ENCODE data around the gene HIVEP3. TPM values are rescaled to one million over a fixed set of nuclear protein-coding genes. Genes with fewer than 3 reads are reported as not detected.

HIVEP3 gene
- total and polyA plus RNA-seq, 11 donors, result 3.2 to 11.9 (median 5.0) TPM

GRCh38 chr1:41534181-41535076 lies 384.3 kb downstream of the HIVEP3 start:
- Histone ChIP-seq H3K27me3 (no peaks in the 10 kb centered on the region), H3K4me1 (peaks cover 5 to 37% (median 23%) of the 10 kb centered on the region in 12 donors), H3K27ac (no peak overlapping the region), H3K4me3 (no peak overlapping the region), H3K9me3 (no peaks in the 10 kb centered on the region), H3K36me3 (no peaks in the 10 kb centered on the region)
- 89 to 98% (median 91%) methylated on average over 13 to 17 of the region's 17 CpGs for WGBS, 4 donors
- intact Hi-C loops (cut with DNase I), result no loop called here
- ATAC-seq, result no peak
- TF ChIP-seq CTCF (IDR thresholded peaks at IDR 0.05) (no peak), POLR2A (IDR thresholded peaks at IDR 0.05) (no peak)
- peak in 2 of 5 donors; percentile 5 to 14 for DNase-seq

GRCh38 chr1:41533731-41534080 lies 385.0 kb downstream of the HIVEP3 start:
- H3K27me3 ChIP-seq, result no peaks in the 10 kb centered on the region
- H3K27ac ChIP-seq, result no peak overlapping the region
- peaks cover 5 to 35% (median 23%) of the 10 kb centered on the region in 12 donors for H3K4me1 ChIP-seq
- ATAC-seq, result no peak
- no peaks in the 10 kb centered on the region for H3K9me3 ChIP-seq
- H3K4me3 ChIP-seq, result no peak overlapping the region
- peak in 1 of 5 donors; percentile 18 for DNase-seq
- 86 to 99% (median 97%) methylated on average over 5 of the region's 5 CpGs for WGBS, 4 donors
- intact Hi-C loops (cut with DNase I), result no loop called here
- no peaks in the 10 kb centered on the region for H3K36me3 ChIP-seq
- no peak for TF ChIP-seq POLR2A (IDR thresholded peaks at IDR 0.05)
- TF ChIP-seq CTCF (IDR thresholded peaks at IDR 0.05), result no peak

GRCh38 chr1:41533016-41533730 lies 385.5 kb downstream of the HIVEP3 start:
- H3K36me3 ChIP-seq, result no peaks in the 10 kb centered on the region
- 81 to 86% (median 84%) methylated on average over 11 to 12 of the region's 12 CpGs for WGBS, 4 donors
- no peak for ATAC-seq
- H3K27me3 ChIP-seq, result no peaks in the 10 kb centered on the region
- no peak overlapping the region for H3K4me3 ChIP-seq
- DNase-seq, result peak in 2 of 5 donors; percentile 2 to 23
- H3K27ac ChIP-seq, result no peak overlapping the region
- H3K9me3 ChIP-seq, result no peaks in the 10 kb centered on the region
- TF ChIP-seq CTCF (IDR thresholded peaks at IDR 0.05), result no peak
- peaks cover 5 to 30% (median 19%) of the 10 kb centered on the region in 12 donors for H3K4me1 ChIP-seq
- intact Hi-C loops (cut with DNase I), result no loop called here

All from heart left ventricle (tissue), 16 donors.